Measurements from ENCODE around the gene KIDINS220.

KIDINS220 gene

DNA sequence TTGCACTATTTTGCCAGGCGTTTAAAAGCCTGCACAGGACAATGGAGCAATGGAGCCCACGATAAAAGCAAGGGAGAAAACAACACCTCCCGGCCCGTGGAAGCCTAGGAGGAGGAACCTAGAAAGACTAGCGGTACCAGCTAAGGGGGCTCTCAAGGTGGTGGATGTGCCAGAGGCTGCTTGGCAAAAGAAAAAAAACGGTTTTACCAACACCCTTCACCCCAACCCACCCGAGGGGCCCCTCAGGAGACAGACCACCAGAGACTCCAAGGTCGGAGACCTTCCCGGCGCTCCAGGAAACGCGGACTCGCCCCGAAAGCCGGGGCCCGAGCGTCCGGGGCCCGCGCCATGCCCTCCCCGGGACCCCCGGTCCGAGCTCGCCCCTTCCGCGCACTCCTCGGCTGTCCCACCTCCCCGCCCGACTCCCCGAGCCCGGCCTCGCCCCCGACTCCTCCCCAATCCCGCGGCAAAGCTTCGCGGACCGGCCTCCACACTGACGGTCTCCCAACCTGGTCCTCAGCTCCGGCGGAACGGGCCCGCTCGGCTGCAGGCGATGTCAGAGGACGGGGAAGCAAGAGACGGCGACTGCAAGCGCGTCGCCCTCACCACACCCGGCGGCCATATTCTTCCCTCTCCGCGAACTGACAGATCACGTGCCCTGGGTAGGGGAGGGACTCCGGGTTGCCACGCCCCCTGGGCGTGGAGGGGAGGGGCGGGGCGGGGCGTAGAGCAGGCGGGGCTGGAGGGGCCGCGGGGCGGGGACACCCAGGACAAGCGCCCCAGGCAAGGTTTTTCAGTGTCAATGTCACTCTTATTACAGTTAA lies at the start of gene KIDINS220:
Gene KIDINS220, minus strand, starts transcription at position 643 of the 824 bp plus-strand sequence. CDS start 10,520 bp downstream, outside the sequence.
- DNase-seq (ENCODE audit: low read depth) = peak; percentile 81

GRCh38 chr2:8886876-8887275 lies 49.5 kb upstream of the KIDINS220 start:
- no peak for DNase-seq (ENCODE audit: low read depth)

- DNase-seq (ENCODE audit: low read depth) = no peak
Measured at GRCh38 chr2:8886202-8886518, 48.7 kb upstream of the KIDINS220 start.

DNA sequence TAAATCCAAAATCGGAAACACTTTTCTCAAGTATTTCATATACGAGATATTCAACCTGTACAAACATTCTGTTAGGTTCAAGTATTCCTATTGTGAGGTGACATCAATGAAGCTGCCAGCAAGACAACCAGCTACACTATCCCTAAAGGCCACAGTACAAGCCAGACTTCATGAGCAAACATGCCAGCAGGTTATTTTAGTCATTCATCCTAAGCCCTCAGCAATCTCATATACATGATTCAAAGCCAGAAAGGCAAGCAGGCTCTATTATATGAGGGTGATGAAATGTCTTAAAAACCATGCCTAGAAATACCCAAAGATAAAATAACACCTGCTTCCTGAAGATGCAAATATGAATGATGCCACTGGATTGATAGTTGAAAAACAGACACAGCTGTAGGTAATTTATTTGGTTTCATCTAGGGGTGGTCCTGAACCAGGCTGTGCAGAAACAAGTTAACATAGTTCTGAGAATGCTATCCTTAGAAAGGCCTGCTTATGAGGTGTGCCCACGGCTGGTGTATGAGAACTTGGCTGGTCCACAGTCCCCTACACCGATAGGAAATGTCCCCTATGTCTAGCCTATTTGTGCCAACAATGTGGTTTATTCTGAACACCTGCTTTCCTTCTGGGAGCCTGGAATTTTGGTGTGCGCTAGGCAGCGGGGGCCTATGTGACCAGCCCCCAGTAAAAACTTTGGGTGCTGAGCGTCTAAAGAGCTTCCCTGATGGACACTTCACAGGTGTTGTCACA lies 48.2 kb upstream of the KIDINS220 start:
- no peak for DNase-seq (ENCODE audit: low read depth)

DNA sequence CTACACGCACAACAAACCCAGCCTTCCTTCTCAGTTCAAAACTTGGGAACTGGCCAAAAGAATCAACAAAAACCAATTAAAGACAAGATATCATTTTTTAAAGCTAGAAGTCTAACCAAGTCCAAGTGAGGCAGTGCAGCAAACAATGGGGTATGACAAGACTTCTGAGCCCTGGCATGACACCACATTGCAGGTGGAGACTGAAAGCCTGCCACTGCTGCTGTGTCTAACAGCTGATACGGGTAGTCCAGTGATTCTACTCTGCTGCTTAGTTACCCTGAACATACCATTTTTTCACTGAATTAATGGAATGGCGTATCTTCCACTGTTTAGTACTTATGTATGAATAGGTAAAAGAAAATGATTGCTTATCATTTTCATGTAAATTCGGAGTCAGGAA lies 47.4 kb upstream of the KIDINS220 start:
- DNase-seq (ENCODE audit: low read depth) = no peak

DNA sequence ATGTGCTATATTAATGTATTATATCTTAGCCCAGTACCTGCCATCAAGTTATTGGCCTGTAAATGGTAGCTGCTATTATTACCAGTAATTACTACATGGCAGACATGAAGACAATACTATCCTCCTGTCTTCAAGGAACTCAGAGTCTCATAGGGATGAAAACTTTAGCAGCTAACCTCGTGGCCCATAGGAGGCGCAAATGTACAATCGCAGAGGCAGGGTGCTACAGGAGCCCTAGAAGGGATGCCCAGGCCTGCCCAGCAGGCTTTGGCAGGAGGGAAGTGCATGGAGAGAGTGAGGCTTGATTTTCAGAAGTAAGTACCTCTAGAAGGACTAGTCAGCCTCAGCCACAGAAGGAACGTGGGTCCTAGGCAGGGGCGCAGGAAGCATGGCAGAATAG lies 44.7 kb upstream of the KIDINS220 start:
- DNase-seq (ENCODE audit: low read depth) = no peak

- DNase-seq (ENCODE audit: low read depth) = no peak
Measured at GRCh38 chr2:8877894-8878293, 40.5 kb upstream of the KIDINS220 start.

GRCh38 chr2:8877332-8877731 lies 39.9 kb upstream of the KIDINS220 start:
- no peak for DNase-seq (ENCODE audit: low read depth)

- DNase-seq (ENCODE audit: low read depth) = no peak
Measured at GRCh38 chr2:8876628-8877027, 39.2 kb upstream of the KIDINS220 start.

- DNase-seq (ENCODE audit: low read depth) = no peak
Measured at GRCh38 chr2:8872821-8873432, 35.5 kb upstream of the KIDINS220 start.

- no peak for DNase-seq (ENCODE audit: low read depth)
Measured at GRCh38 chr2:8870441-8870840, 33.0 kb upstream of the KIDINS220 start.

GRCh38 chr2:8867363-8867762 lies 29.9 kb upstream of the KIDINS220 start:
- DNase-seq (ENCODE audit: low read depth) = no peak

GRCh38 chr2:8863331-8863953 lies 26.0 kb upstream of the KIDINS220 start:
- no peak for DNase-seq (ENCODE audit: low read depth)

GRCh38 chr2:8862230-8862629 lies 24.8 kb upstream of the KIDINS220 start:
- no peak for DNase-seq (ENCODE audit: low read depth)

DNA sequence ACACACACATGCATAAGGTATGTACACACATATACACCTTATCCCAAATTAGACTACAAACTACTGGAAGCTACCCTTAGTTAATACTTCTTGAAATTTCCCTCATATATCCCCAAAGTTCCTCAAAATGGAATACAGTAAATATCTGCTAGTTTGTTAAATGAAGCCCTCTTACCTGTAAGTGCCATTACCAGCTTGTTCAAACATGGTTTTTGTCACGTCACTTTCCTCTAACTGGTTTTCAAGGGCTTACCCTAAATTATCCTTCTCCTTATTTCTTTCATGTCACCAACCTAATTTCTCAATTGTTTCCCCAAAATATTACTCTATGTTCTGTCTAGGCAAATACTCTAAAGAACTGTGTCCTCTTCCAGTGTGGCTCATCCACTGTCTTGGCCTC lies 24.4 kb upstream of the KIDINS220 start:
- no peak for DNase-seq (ENCODE audit: low read depth)

DNA sequence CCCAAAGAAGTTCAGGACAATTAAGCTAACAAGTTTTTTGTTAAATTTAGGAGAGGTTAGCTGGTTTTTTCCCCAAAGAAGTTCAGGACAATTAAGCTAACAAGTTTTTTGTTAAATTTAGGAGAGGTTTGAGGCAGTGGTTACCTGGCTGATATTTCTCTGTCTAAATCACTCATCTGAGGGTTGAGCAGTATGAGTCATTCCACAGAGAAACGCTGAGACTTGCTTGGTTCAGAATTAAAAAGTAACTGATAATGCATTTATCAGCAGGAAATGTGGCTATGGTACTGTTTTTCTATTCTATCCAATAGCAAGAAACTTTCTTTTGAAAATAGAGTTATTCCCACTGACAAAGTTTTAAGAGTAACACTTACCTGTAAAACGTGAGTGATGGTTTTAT lies 22.8 kb upstream of the KIDINS220 start:
- DNase-seq (ENCODE audit: low read depth) = no peak

GRCh38 chr2:8858910-8859309 lies 21.5 kb upstream of the KIDINS220 start:
- DNase-seq (ENCODE audit: low read depth) = no peak

- DNase-seq (ENCODE audit: low read depth) = no peak
Measured at GRCh38 chr2:8858264-8858663, 20.9 kb upstream of the KIDINS220 start.

DNA sequence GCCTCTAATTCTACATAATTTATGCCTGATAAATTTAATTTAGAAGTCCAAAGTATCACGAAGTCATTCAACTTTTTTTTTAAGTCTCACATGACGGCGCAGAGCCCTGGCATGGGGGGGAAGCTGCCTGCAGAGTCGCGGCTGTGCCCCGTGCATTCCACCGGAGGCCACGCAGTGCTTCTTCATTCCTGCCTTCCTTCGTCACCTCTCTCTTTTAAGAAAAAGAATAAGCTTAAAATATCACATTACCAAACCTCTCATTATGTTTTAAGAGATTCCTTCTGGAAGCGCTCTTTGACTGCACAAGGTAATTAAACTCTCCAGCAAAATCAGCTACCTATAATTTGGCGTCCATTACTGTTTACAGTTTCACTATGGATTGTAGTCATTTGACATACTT lies 20.3 kb upstream of the KIDINS220 start:
- DNase-seq (ENCODE audit: low read depth) = no peak

GRCh38 chr2:8856176-8856575 lies 18.8 kb upstream of the KIDINS220 start:
- DNase-seq (ENCODE audit: low read depth) = no peak

DNA sequence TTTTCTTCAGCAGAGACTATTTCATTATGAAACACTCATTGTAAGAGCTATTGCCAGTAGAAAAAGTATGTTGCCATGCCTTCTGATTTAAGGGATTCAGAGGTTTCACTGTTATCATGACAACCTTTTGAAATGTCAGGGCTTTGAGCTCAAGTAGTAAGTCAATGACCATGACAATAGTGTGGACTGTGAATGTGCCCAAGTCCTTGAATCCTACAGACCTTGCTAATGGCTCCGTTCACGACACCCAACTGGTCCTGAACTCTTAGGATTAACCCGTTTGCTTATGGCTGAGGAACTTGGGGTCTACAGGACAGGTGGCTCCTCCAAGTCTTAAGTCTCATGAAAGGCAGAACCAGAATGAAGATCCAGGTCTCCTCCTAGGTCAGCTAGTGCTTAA lies 17.6 kb upstream of the KIDINS220 start:
- no peak for DNase-seq (ENCODE audit: low read depth)

GRCh38 chr2:8853426-8853825 lies 16.0 kb upstream of the KIDINS220 start:
- DNase-seq (ENCODE audit: low read depth) = no peak

Data from activated T-cell treated with anti-CD3 and anti-CD28 coated beads for 48 hours (primary cell).